K562 (cell line): ENCODE data around the gene ERICH6B. TPM values are rescaled to one million over a fixed set of nuclear protein-coding genes. Genes with fewer than 3 reads are reported as not detected.

Source experiments
- ATAC-seq: fragments of 200-7000 bp; cut with Tn5 transposase; 3 replicates; pipeline ENCODE4 v1.9.1; 2020; ENCODE audit warnings: moderate library complexity
- BruUV-seq: library from RNA; stranded (reverse); fragments of 400-500 nt; replicated peaks from 2 replicates; lab custom pipeline; 2021; lab: Mats Ljungman, UMichigan
- CTCF ChIA-PET: fragments of 300-600 bp; formaldehyde crosslinking; extraction: SDS; loops from one replicate; lab custom pipeline; 2021; ENCODE audit warnings: low intra/inter-chr PET ratio; lab: Yijun Ruan, JAX
- POLR2A ChIA-PET: fragments of 300-600, 350-650 bp; sonication (Branson Sonifier 250); formaldehyde crosslinking; extraction: SDS; loops from one replicate; lab custom pipeline; 2021; ENCODE audit warnings: antibody characterized with exemption, inconsistent platforms; lab: Yijun Ruan, JAX
- DNase-seq, 4 experiments: peaks; one replicate each; pipeline versions ENCODE4 v3.0.0 to v3.0.0-alpha.2; 2011 to 2018; ENCODE audit warnings: low spot score in 3 of 4, mixed read lengths in 3 of 4; ENCODE audit errors: extremely low read depth in 1 of 4
- FAIRE-seq: peaks from 2 replicates; lab custom pipeline; 2011; peaks lifted over from hg19 to GRCh38; lab: Jason Lieb, UNC
- H2AFZ ChIP-seq: 2 replicates; pipeline ENCODE4 v1.6.0; 2011; ENCODE audit warnings: low read depth, low read length, control low read depth, inconsistent platforms
- H3K27ac ChIP-seq: fragments of 200-600 bp; 3 replicates; pipeline ENCODE4 v1.8.0; 2011; ENCODE audit warnings: low read depth, mild to moderate bottlenecking, control low read depth, inconsistent platforms, low read length, moderate library complexity, mixed read lengths; ENCODE audit errors: extremely low read depth
- H3K27me3 ChIP-seq, 2 experiments: fragments of 300-600 bp in 1 of 2; 2 replicates in 1 of 2; 3 replicates in 1 of 2; pipeline versions ENCODE4 v1.6.0 to v1.8.0; 2011; ENCODE audit warnings: inconsistent platforms in 2 of 2, low read length in 2 of 2, mild to moderate bottlenecking in 1 of 2, mixed read lengths in 1 of 2, moderate library complexity in 1 of 2; ENCODE audit not compliant: control insufficient read depth in 2 of 2, insufficient read depth in 2 of 2
- H3K36me3 ChIP-seq: fragments of 300-600 bp; 3 replicates; pipeline ENCODE4 v1.8.0; 2011; ENCODE audit warnings: mild to moderate bottlenecking, low read length, inconsistent platforms; ENCODE audit not compliant: control insufficient read depth, insufficient read depth
- H3K4me1 ChIP-seq, 2 experiments: fragments of 200-600 bp in 1 of 2; replicated peaks in 1 of 2; 2 replicates in 1 of 2; 3 replicates in 1 of 2; pipeline versions ENCODE4 v1.5.1 to v1.8.0; 2011; ENCODE audit warnings: inconsistent platforms in 2 of 2, low read length in 2 of 2, mild to moderate bottlenecking in 1 of 2, mixed read lengths in 1 of 2, moderate library complexity in 1 of 2; ENCODE audit not compliant: control insufficient read depth in 2 of 2, insufficient read depth in 2 of 2
- H3K4me2 ChIP-seq: 2 replicates; pipeline ENCODE4 v1.6.1; 2011; ENCODE audit warnings: low read length, control low read depth, inconsistent platforms, mixed read lengths; ENCODE audit not compliant: insufficient read depth
- H3K4me3 ChIP-seq: fragments of 200-600 bp; sonication (generic), shearing (Covaris generic); 2 replicates; pipeline ENCODE4 v1.5.1; 2016; ENCODE audit warnings: control low read depth, inconsistent platforms
- H3K79me2 ChIP-seq: fragments of 200-600 bp; 3 replicates; pipeline ENCODE4 v1.8.0; 2011; ENCODE audit warnings: low read length, inconsistent platforms; ENCODE audit not compliant: control insufficient read depth, insufficient read depth
- H3K9ac ChIP-seq, 2 experiments: 2 replicates each; pipeline versions ENCODE4 v1.6.0 to v1.6.1; 2011; ENCODE audit warnings: low read depth in 2 of 2, low read length in 2 of 2, control low read depth in 1 of 2, inconsistent platforms in 1 of 2, mild to moderate bottlenecking in 1 of 2, mixed read lengths in 1 of 2; ENCODE audit not compliant: insufficient read depth in 1 of 2
- H3K9me1 ChIP-seq: one replicate; pipeline ENCODE4 v1.6.0; 2011; ENCODE audit warnings: inconsistent platforms, mild to moderate bottlenecking, low read length, moderate library complexity; ENCODE audit not compliant: control insufficient read depth, insufficient read depth
- H3K9me3 ChIP-seq: replicated peaks from 2 replicates; pipeline ENCODE4 v1.5.1; 2011; ENCODE audit warnings: low read depth, low read length, inconsistent platforms; ENCODE audit not compliant: control insufficient read depth, insufficient read depth
- H4K20me1 ChIP-seq: replicated peaks from 2 replicates; pipeline ENCODE4 v1.6.1; 2011; ENCODE audit warnings: low read length, inconsistent platforms, mixed read lengths; ENCODE audit not compliant: control insufficient read depth, insufficient read depth
- FOS ChIP-seq: IDR thresholded peaks from 3 replicates; pipeline ENCODE4 v1.6.1; 2011; ENCODE audit not compliant: insufficient read length; ENCODE audit errors: extremely low read depth
- KDM1A ChIP-seq, 2 experiments: fragments of 450-650 bp; IDR thresholded peaks; 2 replicates each; pipeline ENCODE4 v1.6.1; 2016; ENCODE audit warnings: mild to moderate bottlenecking in 2 of 2
- NFRKB ChIP-seq: fragments of 450-650 bp; IDR thresholded peaks from 2 replicates; pipeline ENCODE4 v1.6.1; 2016; ENCODE audit warnings: low read depth
- PRMT5 ChIP-seq: sonication (generic); formaldehyde crosslinking; IDR thresholded peaks from 2 replicates; pipeline ENCODE4 v1.5.0; 2020; ENCODE audit warnings: missing genetic modification reagents
- ZNF121 ChIP-seq: sonication (generic); formaldehyde crosslinking; conservative IDR thresholded peaks from 2 replicates; pipeline ENCODE4 v1.8.0; 2022; ENCODE audit warnings: missing genetic modification reagents
- WGBS: fragments of 100-300 bp; shearing (Covaris generic); methylation state at CpG from one replicate; pipeline ENCODE4 v1.1.6; 2016; ENCODE audit warnings: low coverage, mixed read lengths; ENCODE audit not compliant: insufficient coverage; ENCODE audit errors: missing lambda C conversion rate; 5-methylcytosine and 5-hydroxymethylcytosine counted together
- in situ Hi-C: fragments of 300-500 bp; cut with MboI; formaldehyde crosslinking; loops from 4 replicates; pipeline ENCODE4 v1.15.0; 2018; ENCODE audit warnings: inconsistent platforms, mixed read lengths
- intact Hi-C: fragments of 100-400 bp; cut with micrococcal nuclease; formaldehyde crosslinking; loops from 2 replicates; pipeline ENCODE4 v1.14.2; 2022
- polyA plus RNA-seq, 8 experiments: library from polyadenylated mRNA; depleted of rRNA in 4 of 8; stranded (reverse) in 5 of 8; unstranded in 3 of 8; fragments of >200 nt; fragmentation: Nextera tagmentation in 2 of 8; fragmentation: Illumina TruSeq in 1 of 8; extraction: Ambion mirVana in 2 of 8; extraction: Trizol in 1 of 8; gene quantifications; 2 replicates each; pipeline versions ENCODE4 v1.2.1 to v1.2.3, GENCODE V29; 2011 to 2014; ENCODE audit warnings: inconsistent platforms in 1 of 8, missing spikeins in 1 of 8
- total RNA-seq, 7 experiments: library from RNA; depleted of rRNA in 6 of 7; stranded (reverse); fragments of >200 nt in 6 of 7; fragmentation: Illumina TruSeq in 2 of 7; extraction: Trizol in 2 of 7; gene quantifications; 2 replicates each; pipeline versions ENCODE4 v1.2.1 to v1.2.3, GENCODE V29; 2011 to 2021; ENCODE audit warnings: low replicate concordance in 1 of 7
- TF ChIP-seq, protein P1 (sequence below): fragments of 450-650 bp; formaldehyde crosslinking; IDR thresholded peaks from 2 replicates; pipeline ENCODE4 v1.4.0; 2022; ENCODE audit warnings: missing genetic modification characterization
- TF ChIP-seq, protein P2 (sequence below): IDR thresholded peaks from 2 replicates; pipeline ENCODE4 v1.6.1; 2011; ENCODE audit warnings: borderline replicate concordance, low read depth, mild to moderate bottlenecking, moderate library complexity, low read length; ENCODE audit not compliant: insufficient read depth, poor library complexity, severe bottlenecking
- TF ChIP-seq, protein P3 (sequence below), 2 experiments: fragments of 450-650 bp; formaldehyde crosslinking in 1 of 2; IDR thresholded peaks; 2 replicates each; pipeline versions ENCODE4 v1.4.0 to v1.6.1; 2014 to 2020; ENCODE audit warnings: mild to moderate bottlenecking in 2 of 2, borderline replicate concordance in 1 of 2, low read depth in 1 of 2

Gene ERICH6B
- total and polyA plus RNA-seq, 9 of the 15 experiments (the other 6 are each of a cell fraction or from before 2014, with no cell fraction given) = not detected

- intact Hi-C loops = loop anchor here (10.0 kb wide), 1 partner anchor 698 kb away; no protein-coding TSS in a partner anchor
- H3K27ac ChIP-seq = no peak overlapping the region
- H3K36me3 ChIP-seq = no peaks in the 10 kb centered on the region
Measured at GRCh38 chr13:45626731-45627374, 11.3 kb upstream of the ERICH6B start.

More at GRCh38 chr13:45626731-45627374, 11.3 kb upstream of the ERICH6B start:
- 0% methylated on average over 4 of the region's 4 CpGs for WGBS
- TF ChIP-seq FOS (no peak), PRMT5 (no peak), ZNF121 (CRISPR knock-in tag) (no peak), NFRKB (no peak), KDM1A (IDR thresholded peaks at IDR 0.05) (no peak)
- TF ChIP-seq, protein P1, sequence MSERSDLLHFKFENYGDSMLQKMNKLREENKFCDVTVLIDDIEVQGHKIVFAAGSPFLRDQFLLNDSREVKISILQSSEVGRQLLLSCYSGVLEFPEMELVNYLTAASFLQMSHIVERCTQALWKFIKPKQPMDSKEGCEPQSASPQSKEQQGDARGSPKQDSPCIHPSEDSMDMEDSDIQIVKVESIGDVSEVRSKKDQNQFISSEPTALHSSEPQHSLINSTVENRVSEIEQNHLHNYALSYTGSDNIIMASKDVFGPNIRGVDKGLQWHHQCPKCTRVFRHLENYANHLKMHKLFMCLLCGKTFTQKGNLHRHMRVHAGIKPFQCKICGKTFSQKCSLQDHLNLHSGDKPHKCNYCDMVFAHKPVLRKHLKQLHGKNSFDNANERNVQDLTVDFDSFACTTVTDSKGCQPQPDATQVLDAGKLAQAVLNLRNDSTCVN = no peak
- TF ChIP-seq, protein P2, sequence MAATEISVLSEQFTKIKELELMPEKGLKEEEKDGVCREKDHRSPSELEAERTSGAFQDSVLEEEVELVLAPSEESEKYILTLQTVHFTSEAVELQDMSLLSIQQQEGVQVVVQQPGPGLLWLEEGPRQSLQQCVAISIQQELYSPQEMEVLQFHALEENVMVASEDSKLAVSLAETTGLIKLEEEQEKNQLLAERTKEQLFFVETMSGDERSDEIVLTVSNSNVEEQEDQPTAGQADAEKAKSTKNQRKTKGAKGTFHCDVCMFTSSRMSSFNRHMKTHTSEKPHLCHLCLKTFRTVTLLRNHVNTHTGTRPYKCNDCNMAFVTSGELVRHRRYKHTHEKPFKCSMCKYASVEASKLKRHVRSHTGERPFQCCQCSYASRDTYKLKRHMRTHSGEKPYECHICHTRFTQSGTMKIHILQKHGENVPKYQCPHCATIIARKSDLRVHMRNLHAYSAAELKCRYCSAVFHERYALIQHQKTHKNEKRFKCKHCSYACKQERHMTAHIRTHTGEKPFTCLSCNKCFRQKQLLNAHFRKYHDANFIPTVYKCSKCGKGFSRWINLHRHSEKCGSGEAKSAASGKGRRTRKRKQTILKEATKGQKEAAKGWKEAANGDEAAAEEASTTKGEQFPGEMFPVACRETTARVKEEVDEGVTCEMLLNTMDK = no peak
- TF ChIP-seq, protein P3, sequence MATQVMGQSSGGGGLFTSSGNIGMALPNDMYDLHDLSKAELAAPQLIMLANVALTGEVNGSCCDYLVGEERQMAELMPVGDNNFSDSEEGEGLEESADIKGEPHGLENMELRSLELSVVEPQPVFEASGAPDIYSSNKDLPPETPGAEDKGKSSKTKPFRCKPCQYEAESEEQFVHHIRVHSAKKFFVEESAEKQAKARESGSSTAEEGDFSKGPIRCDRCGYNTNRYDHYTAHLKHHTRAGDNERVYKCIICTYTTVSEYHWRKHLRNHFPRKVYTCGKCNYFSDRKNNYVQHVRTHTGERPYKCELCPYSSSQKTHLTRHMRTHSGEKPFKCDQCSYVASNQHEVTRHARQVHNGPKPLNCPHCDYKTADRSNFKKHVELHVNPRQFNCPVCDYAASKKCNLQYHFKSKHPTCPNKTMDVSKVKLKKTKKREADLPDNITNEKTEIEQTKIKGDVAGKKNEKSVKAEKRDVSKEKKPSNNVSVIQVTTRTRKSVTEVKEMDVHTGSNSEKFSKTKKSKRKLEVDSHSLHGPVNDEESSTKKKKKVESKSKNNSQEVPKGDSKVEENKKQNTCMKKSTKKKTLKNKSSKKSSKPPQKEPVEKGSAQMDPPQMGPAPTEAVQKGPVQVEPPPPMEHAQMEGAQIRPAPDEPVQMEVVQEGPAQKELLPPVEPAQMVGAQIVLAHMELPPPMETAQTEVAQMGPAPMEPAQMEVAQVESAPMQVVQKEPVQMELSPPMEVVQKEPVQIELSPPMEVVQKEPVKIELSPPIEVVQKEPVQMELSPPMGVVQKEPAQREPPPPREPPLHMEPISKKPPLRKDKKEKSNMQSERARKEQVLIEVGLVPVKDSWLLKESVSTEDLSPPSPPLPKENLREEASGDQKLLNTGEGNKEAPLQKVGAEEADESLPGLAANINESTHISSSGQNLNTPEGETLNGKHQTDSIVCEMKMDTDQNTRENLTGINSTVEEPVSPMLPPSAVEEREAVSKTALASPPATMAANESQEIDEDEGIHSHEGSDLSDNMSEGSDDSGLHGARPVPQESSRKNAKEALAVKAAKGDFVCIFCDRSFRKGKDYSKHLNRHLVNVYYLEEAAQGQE (IDR thresholded peaks at IDR 0.05; ENCODE audit: borderline replicate concordance) = no peak
- TF ChIP-seq, protein P3 (CRISPR knock-in tag; IDR thresholded peaks at IDR 0.05; ENCODE audit: low read depth) = no peak
- H3K4me2 ChIP-seq = no peak overlapping the region
- no peaks in the 10 kb centered on the region for H3K9me1 ChIP-seq
- H4K20me1 ChIP-seq = no peaks in the 10 kb centered on the region
- peaks cover 1 to 2% of the 10 kb centered on the region in 2 experiments; a peak in 2 of 5 replicates for H3K27me3 ChIP-seq
- no peaks in the 10 kb centered on the region for H3K9me3 ChIP-seq
- no TSS peak for BruUV-seq
- POLR2A ChIA-PET = no interaction called here
- H3K4me3 ChIP-seq = no peak overlapping the region
- no peak overlapping the region for H3K9ac ChIP-seq
- no peak overlapping the region for H2AFZ ChIP-seq
- H3K79me2 ChIP-seq = no peaks in the 10 kb centered on the region
- CTCF ChIA-PET = no interaction called here
- H3K4me1 ChIP-seq = no peaks in the 10 kb centered on the region
- FAIRE-seq (no peak), DNase-seq (no peak), ATAC-seq (no peak)
- in situ Hi-C loops = no loop called here
